Keratinocyte (primary cell): ENCODE data around the gene EPHA2. TPM values are rescaled to one million over a fixed set of nuclear protein-coding genes. Genes with fewer than 3 reads are reported as not detected.
"Not testable (repeated sequence)": the region's sequence is repeated elsewhere in the genome, so short reads cannot be mapped to it uniquely, and the experiment has no call there.

Source experiments
- DNase-seq: peaks from one replicate; pipeline ENCODE4 v3.0.0-alpha.2; 2011; ENCODE audit warnings: low read depth, missing footprints, low spot score
- FAIRE-seq: peaks from 2 replicates; lab custom pipeline; 2011; peaks lifted over from hg19 to GRCh38; lab: Jason Lieb, UNC
- H2AFZ ChIP-seq: 2 replicates; pipeline ENCODE4 v1.6.0; 2012; ENCODE audit warnings: low read length, control low read depth, inconsistent platforms; ENCODE audit not compliant: control insufficient read depth
- H3K27ac ChIP-seq: 2 replicates; pipeline ENCODE4 v1.5.1; 2011; ENCODE audit warnings: low read length; ENCODE audit not compliant: control insufficient read depth, insufficient read depth
- H3K27me3 ChIP-seq: 3 replicates; pipeline ENCODE4 v1.6.0; 2011; ENCODE audit warnings: low read length; ENCODE audit not compliant: control insufficient read depth, insufficient read depth; ENCODE audit errors: extremely low read depth
- H3K36me3 ChIP-seq, 2 experiments: 2 replicates in 1 of 2; 3 replicates in 1 of 2; pipeline ENCODE4 v1.5.1; 2011; ENCODE audit warnings: low read length in 2 of 2, mild to moderate bottlenecking in 1 of 2; ENCODE audit not compliant: control insufficient read depth in 2 of 2, insufficient read depth in 2 of 2; ENCODE audit errors: extremely low read depth in 1 of 2
- H3K4me1 ChIP-seq: 3 replicates; pipeline ENCODE4 v1.5.1; 2011; ENCODE audit warnings: low read length; ENCODE audit not compliant: control insufficient read depth, insufficient read depth; ENCODE audit errors: extremely low read depth
- H3K4me2 ChIP-seq: 3 replicates; pipeline ENCODE4 v1.6.0; 2011; ENCODE audit warnings: low read depth, low read length; ENCODE audit not compliant: control insufficient read depth, insufficient read depth; ENCODE audit errors: extremely low read depth
- H3K4me3 ChIP-seq, 3 experiments: fragments of 200-600 bp in 1 of 3; sonication (generic) in 1 of 3; 2 replicates in 2 of 3; 3 replicates in 1 of 3; pipeline ENCODE4 v1.5.1; 2011 to 2016; ENCODE audit warnings: low read length in 3 of 3, mild to moderate bottlenecking in 3 of 3, control low read depth in 2 of 3, inconsistent platforms in 1 of 3, low read depth in 1 of 3, mixed read lengths in 1 of 3, mixed run types in 1 of 3, moderate library complexity in 1 of 3; ENCODE audit not compliant: control insufficient read depth in 2 of 3, insufficient read depth in 2 of 3; ENCODE audit errors: extremely low read depth in 1 of 3
- H3K79me2 ChIP-seq: 2 replicates; pipeline ENCODE4 v1.6.0; 2012; ENCODE audit warnings: low read length; ENCODE audit not compliant: control insufficient read depth, insufficient read depth
- H3K9ac ChIP-seq: 3 replicates; pipeline ENCODE4 v1.6.0; 2011; ENCODE audit warnings: low read length; ENCODE audit not compliant: control insufficient read depth, insufficient read depth; ENCODE audit errors: extremely low read depth
- H3K9me1 ChIP-seq: 3 replicates; pipeline ENCODE4 v1.6.0; 2011; ENCODE audit warnings: low read length; ENCODE audit not compliant: control insufficient read depth, insufficient read depth; ENCODE audit errors: extremely low read depth
- H3K9me3 ChIP-seq: 2 replicates; pipeline ENCODE4 v1.5.1; 2012; ENCODE audit warnings: low read depth, low read length; ENCODE audit not compliant: control insufficient read depth
- H4K20me1 ChIP-seq: 3 replicates; pipeline ENCODE4 v1.6.0; 2011; ENCODE audit warnings: low read length; ENCODE audit not compliant: control insufficient read depth, insufficient read depth; ENCODE audit errors: extremely low read depth
- EZH2 ChIP-seq: IDR thresholded peaks from one replicate; pipeline ENCODE4 v1.6.1; 2012; ENCODE audit warnings: inconsistent platforms, mild to moderate bottlenecking, low read length, moderate library complexity
- dilution Hi-C: fragments of 300-500 bp; cut with MboI; formaldehyde crosslinking; loops from one replicate; pipeline ENCODE4 v1.7.0; 2020; ENCODE audit warnings: low sequenced_read_pairs; ENCODE audit not compliant: extremely low pct_ligation_motif_present
- polyA plus RNA-seq, 5 experiments: library from polyadenylated mRNA; depleted of rRNA in 3 of 5; stranded (reverse) in 3 of 5; stranded (forward) in 1 of 5; unstranded in 1 of 5; fragments of >200 nt; gene quantifications; 1 replicate in 1 of 5; 2 replicates in 3 of 5; 3 replicates in 1 of 5; pipeline versions ENCODE4 v1.2.1 to v1.2.3, GENCODE V29; 2011 to 2012; ENCODE audit warnings: missing spikeins in 2 of 5, low read depth in 1 of 5, low replicate concordance in 1 of 5
- TF ChIP-seq, protein P1 (sequence below), 3 experiments: IDR thresholded peaks in 1 of 3; conservative IDR thresholded peaks in 1 of 3; optimal IDR thresholded peaks in 1 of 3; 2 replicates in 2 of 3; 3 replicates in 1 of 3; pipeline versions ENCODE3 to v1.5.1; 2011; ENCODE audit warnings: low read length in 3 of 3, mild to moderate bottlenecking in 3 of 3, moderate library complexity in 2 of 3, control low read depth in 1 of 3, inconsistent platforms in 1 of 3; ENCODE audit not compliant: insufficient read depth in 2 of 3; ENCODE audit errors: extremely low read depth in 1 of 3

Gene EPHA2
- polyA plus RNA-seq, 1 donor (not counting 4 experiments of a cell fraction or from before 2014, with no cell fraction given) = 55.6 TPM

GRCh38 chr1:16110456-16110855 lies 45.4 kb downstream of the EPHA2 start:
- Histone ChIP-seq H3K9ac (no peak overlapping the region), H4K20me1 (no peaks in the 10 kb centered on the region), H3K27me3 (peaks cover 7% of the 10 kb centered on the region), H3K79me2 (no peaks in the 10 kb centered on the region), H3K36me3 (no peaks in the 10 kb centered on the region), H3K4me2 (no peak overlapping the region), H2AFZ (no peak overlapping the region), H3K4me3 (no peak overlapping the region), H3K27ac (no peak overlapping the region), H3K9me3 (peaks cover 2% of the 10 kb centered on the region), H3K9me1 (no peaks in the 10 kb centered on the region), H3K4me1 (peaks cover 11% of the 10 kb centered on the region)
- no peak for DNase-seq
- dilution Hi-C loops = no loop called here
- TF ChIP-seq EZH2 = no peak
- TF ChIP-seq, protein P1, sequence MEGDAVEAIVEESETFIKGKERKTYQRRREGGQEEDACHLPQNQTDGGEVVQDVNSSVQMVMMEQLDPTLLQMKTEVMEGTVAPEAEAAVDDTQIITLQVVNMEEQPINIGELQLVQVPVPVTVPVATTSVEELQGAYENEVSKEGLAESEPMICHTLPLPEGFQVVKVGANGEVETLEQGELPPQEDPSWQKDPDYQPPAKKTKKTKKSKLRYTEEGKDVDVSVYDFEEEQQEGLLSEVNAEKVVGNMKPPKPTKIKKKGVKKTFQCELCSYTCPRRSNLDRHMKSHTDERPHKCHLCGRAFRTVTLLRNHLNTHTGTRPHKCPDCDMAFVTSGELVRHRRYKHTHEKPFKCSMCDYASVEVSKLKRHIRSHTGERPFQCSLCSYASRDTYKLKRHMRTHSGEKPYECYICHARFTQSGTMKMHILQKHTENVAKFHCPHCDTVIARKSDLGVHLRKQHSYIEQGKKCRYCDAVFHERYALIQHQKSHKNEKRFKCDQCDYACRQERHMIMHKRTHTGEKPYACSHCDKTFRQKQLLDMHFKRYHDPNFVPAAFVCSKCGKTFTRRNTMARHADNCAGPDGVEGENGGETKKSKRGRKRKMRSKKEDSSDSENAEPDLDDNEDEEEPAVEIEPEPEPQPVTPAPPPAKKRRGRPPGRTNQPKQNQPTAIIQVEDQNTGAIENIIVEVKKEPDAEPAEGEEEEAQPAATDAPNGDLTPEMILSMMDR (optimal IDR thresholded peaks at IDR 0.05 in 1 of 3, IDR thresholded peaks at IDR 0.05 in 1 of 3, conservative IDR thresholded peaks at IDR 0.05 in 1 of 3; ENCODE audit: extremely low read depth in 1 of 3, insufficient read depth in 2 of 3, low read length in 3 of 3) = no peak
- no peak for FAIRE-seq

DNA sequence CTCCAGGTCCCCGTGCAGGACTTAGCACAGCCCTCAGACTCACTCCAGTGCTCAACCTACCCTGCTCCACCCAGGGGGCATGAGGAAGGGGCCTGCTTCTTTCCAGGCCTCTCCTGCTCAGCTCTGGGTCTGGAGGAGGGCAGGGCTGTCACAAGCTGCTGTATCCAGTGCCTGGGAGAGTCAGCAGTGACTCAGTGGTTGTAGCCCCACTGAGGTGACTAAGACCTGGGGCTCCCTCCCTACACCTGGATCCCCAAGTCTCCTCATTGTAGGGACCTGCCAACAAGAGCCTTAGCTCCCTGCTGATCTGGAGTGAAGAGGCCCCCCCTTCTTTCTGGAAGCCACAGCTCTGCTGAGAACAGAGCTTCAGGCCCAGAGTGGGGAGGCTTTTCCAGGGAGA lies 46.3 kb downstream of the EPHA2 start:
- Histone ChIP-seq H3K4me3 (no peak overlapping the region), H3K4me1 (peaks cover 11% of the 10 kb centered on the region), H4K20me1 (no peaks in the 10 kb centered on the region), H3K79me2 (no peaks in the 10 kb centered on the region), H3K27ac (no peak overlapping the region), H3K27me3 (peaks cover 7% of the 10 kb centered on the region), H3K36me3 (no peaks in the 10 kb centered on the region), H3K9me1 (no peaks in the 10 kb centered on the region), H3K4me2 (no peak overlapping the region), H2AFZ (no peak overlapping the region), H3K9ac (no peak overlapping the region), H3K9me3 (peaks cover 2% of the 10 kb centered on the region)
- no peak for FAIRE-seq
- dilution Hi-C loops = no loop called here
- TF ChIP-seq EZH2 = no peak
- TF ChIP-seq, protein P1 (optimal IDR thresholded peaks at IDR 0.05 in 1 of 3, IDR thresholded peaks at IDR 0.05 in 1 of 3, conservative IDR thresholded peaks at IDR 0.05 in 1 of 3; ENCODE audit: extremely low read depth in 1 of 3, insufficient read depth in 2 of 3, low read length in 3 of 3) = no peak
- DNase-seq = no peak

DNA sequence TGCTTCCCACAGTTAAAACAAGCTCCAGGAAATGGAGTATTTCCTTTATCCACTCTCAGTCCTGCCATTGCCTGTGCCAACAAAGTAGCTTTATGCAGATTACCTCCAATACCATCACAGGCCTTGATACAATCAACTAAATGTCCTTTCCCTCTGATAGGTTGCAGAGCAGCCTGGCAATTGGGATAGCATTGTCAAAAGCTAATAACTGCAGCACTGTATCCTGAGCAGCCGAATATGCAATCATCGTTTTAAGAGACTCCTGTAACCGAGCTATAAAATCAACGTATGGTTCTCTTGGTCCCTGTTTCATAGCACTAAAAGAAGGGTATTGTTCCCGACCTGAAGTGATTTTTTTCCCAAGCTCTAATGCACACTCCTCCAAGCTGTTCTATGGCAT lies 48.8 kb downstream of the EPHA2 start:
- dilution Hi-C loops, H3K36me3 ChIP-seq, H3K9me1 ChIP-seq, H3K9me3 ChIP-seq, FAIRE-seq, H4K20me1 ChIP-seq, H3K9ac ChIP-seq, DNase-seq, H2AFZ ChIP-seq, H3K4me3 ChIP-seq, H3K4me2 ChIP-seq, H3K27me3 ChIP-seq, H3K27ac ChIP-seq, H3K79me2 ChIP-seq: not testable (repeated sequence)
- H3K4me1 ChIP-seq = peaks cover 11% of the 10 kb centered on the region
